ENCODE results near the gene MLYCD. TPM values are rescaled to one million over a fixed set of nuclear protein-coding genes. Genes with fewer than 3 reads are reported as not detected.

MLYCD gene
- polyA plus RNA-seq, 1 donor (not counting 4 experiments of a cell fraction or from before 2014, with no cell fraction given), result 1.2 TPM

GRCh38 chr16:83955218-83956130 is 56.6 kb downstream of the MLYCD start:
- no peaks in the 10 kb centered on the region for H3K27me3 ChIP-seq (ENCODE audit: control insufficient read depth, extremely low read depth, insufficient read depth, low read length)
- no peak overlapping the region for H3K9ac ChIP-seq (ENCODE audit: control insufficient read depth, extremely low read depth, insufficient read depth, low read length)
- H3K27ac ChIP-seq (ENCODE audit: control insufficient read depth, insufficient read depth, low read length), result no peak overlapping the region
- peaks cover 0 to 15% of the 10 kb centered on the region in 2 experiments for H3K36me3 ChIP-seq (ENCODE audit: control insufficient read depth in 2 of 2, extremely low read depth in 1 of 2, insufficient read depth in 2 of 2, low read length in 2 of 2)
- DNase-seq (ENCODE audit: low read depth, low spot score), result no peak
- H2AFZ ChIP-seq (ENCODE audit: control insufficient read depth, low read length), result no peak overlapping the region
- dilution Hi-C loops (cut with MboI; ENCODE audit: extremely low pct_ligation_motif_present, low sequenced_read_pairs), result no loop called here
- no peak for FAIRE-seq
- no peaks in the 10 kb centered on the region for H3K79me2 ChIP-seq (ENCODE audit: control insufficient read depth, insufficient read depth, low read length)
- no peak for TF ChIP-seq CTCF (optimal IDR thresholded peaks at IDR 0.05 in 1 of 3, IDR thresholded peaks at IDR 0.05 in 1 of 3, conservative IDR thresholded peaks at IDR 0.05 in 1 of 3; ENCODE audit: extremely low read depth in 1 of 3, insufficient read depth in 2 of 3, low read length in 3 of 3)
- TF ChIP-seq EZH2 (IDR thresholded peaks at IDR 0.05; ENCODE audit: low read length), result no peak
- H4K20me1 ChIP-seq (ENCODE audit: control insufficient read depth, extremely low read depth, insufficient read depth, low read length), result no peaks in the 10 kb centered on the region
- no peaks in the 10 kb centered on the region for H3K9me3 ChIP-seq (ENCODE audit: control insufficient read depth, low read depth, low read length)
- H3K4me1 ChIP-seq (ENCODE audit: control insufficient read depth, extremely low read depth, insufficient read depth, low read length), result peaks cover 19% of the 10 kb centered on the region
- H3K4me2 ChIP-seq (ENCODE audit: control insufficient read depth, extremely low read depth, insufficient read depth, low read depth, low read length), result no peak overlapping the region
- H3K9me1 ChIP-seq (ENCODE audit: control insufficient read depth, extremely low read depth, insufficient read depth, low read length), result no peaks in the 10 kb centered on the region
- no peak overlapping the region for H3K4me3 ChIP-seq (ENCODE audit: control insufficient read depth in 2 of 3, extremely low read depth in 1 of 3, insufficient read depth in 2 of 3, low read depth in 1 of 3, low read length in 3 of 3)

- dilution Hi-C loops (cut with MboI; ENCODE audit: extremely low pct_ligation_motif_present, low sequenced_read_pairs), result no loop called here
- Histone ChIP-seq H4K20me1 (ENCODE audit: control insufficient read depth, extremely low read depth, insufficient read depth, low read length) (no peaks in the 10 kb centered on the region), H3K9me3 (ENCODE audit: control insufficient read depth, low read depth, low read length) (no peaks in the 10 kb centered on the region), H3K4me3 (ENCODE audit: control insufficient read depth in 2 of 3, extremely low read depth in 1 of 3, insufficient read depth in 2 of 3, low read depth in 1 of 3, low read length in 3 of 3) (no peak overlapping the region), H3K4me2 (ENCODE audit: control insufficient read depth, extremely low read depth, insufficient read depth, low read depth, low read length) (no peak overlapping the region), H3K9me1 (ENCODE audit: control insufficient read depth, extremely low read depth, insufficient read depth, low read length) (no peaks in the 10 kb centered on the region), H2AFZ (ENCODE audit: control insufficient read depth, low read length) (no peak overlapping the region), H3K36me3 (ENCODE audit: control insufficient read depth in 2 of 2, extremely low read depth in 1 of 2, insufficient read depth in 2 of 2, low read length in 2 of 2) (peaks cover 0 to 22% of the 10 kb centered on the region in 2 experiments), H3K27me3 (ENCODE audit: control insufficient read depth, extremely low read depth, insufficient read depth, low read length) (no peaks in the 10 kb centered on the region), H3K79me2 (ENCODE audit: control insufficient read depth, insufficient read depth, low read length) (no peaks in the 10 kb centered on the region), H3K9ac (ENCODE audit: control insufficient read depth, extremely low read depth, insufficient read depth, low read length) (no peak overlapping the region), H3K27ac (ENCODE audit: control insufficient read depth, insufficient read depth, low read length) (no peak overlapping the region), H3K4me1 (ENCODE audit: control insufficient read depth, extremely low read depth, insufficient read depth, low read length) (peaks cover 19% of the 10 kb centered on the region)
- TF ChIP-seq EZH2 (IDR thresholded peaks at IDR 0.05; ENCODE audit: low read length) (no peak), CTCF (optimal IDR thresholded peaks at IDR 0.05 in 1 of 3, IDR thresholded peaks at IDR 0.05 in 1 of 3, conservative IDR thresholded peaks at IDR 0.05 in 1 of 3; ENCODE audit: extremely low read depth in 1 of 3, insufficient read depth in 2 of 3, low read length in 3 of 3) (peak; percentile 82 to 92 (median 91))
- DNase-seq (ENCODE audit: low read depth, low spot score) (peak; percentile 61), FAIRE-seq (no peak)
Measured at GRCh38 chr16:83956336-83957289, 57.7 kb downstream of the MLYCD start.
